Nephron (organoid): ENCODE data around the gene GDF15.

ENCODE experiments used
- H3K27ac Mint-ChIP-seq, 3 experiments: 2 replicates each; pipeline ENCODE4 v1.8.0; 2020; ENCODE audit warnings: mixed read lengths in 3 of 3, mild to moderate bottlenecking in 2 of 3, moderate library complexity in 1 of 3
- H3K27me3 Mint-ChIP-seq: 2 replicates; pipeline ENCODE4 v1.8.0; 2021; ENCODE audit warnings: low read depth, mild to moderate bottlenecking, moderate library complexity, mixed read lengths
- H3K36me3 Mint-ChIP-seq: 2 replicates; pipeline ENCODE4 v1.8.0; 2020; ENCODE audit warnings: low read depth, mixed read lengths
- H3K4me1 Mint-ChIP-seq: 2 replicates; pipeline ENCODE4 v1.8.0; 2020; ENCODE audit warnings: mixed read lengths
- H3K4me3 Mint-ChIP-seq, 3 experiments: 2 replicates each; pipeline ENCODE4 v1.8.0; 2020; ENCODE audit warnings: mild to moderate bottlenecking in 3 of 3, mixed read lengths in 3 of 3, moderate library complexity in 2 of 3
- H3K9me3 Mint-ChIP-seq: 2 replicates; pipeline ENCODE4 v1.8.0; 2020; ENCODE audit warnings: mixed read lengths
- TF ChIP-seq, protein P1 (sequence below), 3 experiments: fragments of 200-600 bp; sonication (generic); IDR thresholded peaks; one replicate each; pipeline ENCODE4 v1.5.0; 2021; ENCODE audit warnings: antibody characterized with exemption in 3 of 3; ENCODE audit not compliant: unreplicated experiment in 3 of 3

GDF15 gene

DNA sequence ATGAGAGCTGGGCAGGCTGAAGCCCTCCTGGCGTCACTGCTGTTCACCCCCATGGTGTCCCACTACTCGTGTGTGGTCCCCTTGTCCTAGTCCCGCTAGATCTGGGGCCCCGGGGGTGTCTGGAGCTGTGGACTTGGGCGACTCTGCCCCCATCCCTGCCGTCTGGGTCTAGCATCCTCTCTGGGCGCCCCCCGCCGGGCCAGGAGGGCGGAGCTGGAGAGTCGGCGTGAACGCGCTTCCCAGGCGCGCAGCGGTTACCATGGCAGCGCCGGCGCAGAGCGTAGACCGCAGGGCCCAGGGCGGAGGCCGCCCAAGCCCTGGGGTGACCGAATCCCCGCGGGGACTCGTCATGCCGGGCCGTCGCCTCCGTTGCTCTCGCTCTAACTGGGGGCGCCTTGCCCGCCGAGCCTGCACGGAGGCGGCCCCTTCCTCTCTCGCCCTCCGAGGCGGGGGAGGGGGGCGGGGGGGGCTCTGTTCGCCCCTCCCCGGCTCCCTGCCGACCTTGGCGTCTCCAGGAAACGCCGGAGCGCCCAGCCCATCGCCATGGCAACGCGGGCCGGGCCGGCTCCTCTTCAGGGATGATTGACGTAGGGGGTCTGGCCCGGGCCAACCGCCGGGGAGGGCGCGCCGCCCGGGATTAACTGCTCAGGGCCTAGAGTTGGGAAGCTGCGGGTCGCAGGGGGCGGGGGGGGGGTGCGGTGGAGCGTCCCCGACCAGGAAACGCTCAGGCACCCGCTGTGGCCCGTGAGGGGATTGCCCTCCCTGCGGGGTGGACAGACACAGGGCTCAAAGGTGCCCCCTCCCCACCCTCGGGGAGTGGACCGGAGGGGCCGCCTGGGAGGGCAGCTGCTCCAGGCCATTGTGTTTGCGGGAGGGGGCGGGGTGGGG is 43.1 kb downstream of the GDF15 start:
- peak overlapping the region in 2 of 3 experiments; percentile 26 to 50 for H3K4me3 Mint-ChIP-seq
- H3K27me3 Mint-ChIP-seq: no peaks in the 10 kb centered on the region
- no peaks in the 10 kb centered on the region for H3K36me3 Mint-ChIP-seq
- TF ChIP-seq, protein P1, sequence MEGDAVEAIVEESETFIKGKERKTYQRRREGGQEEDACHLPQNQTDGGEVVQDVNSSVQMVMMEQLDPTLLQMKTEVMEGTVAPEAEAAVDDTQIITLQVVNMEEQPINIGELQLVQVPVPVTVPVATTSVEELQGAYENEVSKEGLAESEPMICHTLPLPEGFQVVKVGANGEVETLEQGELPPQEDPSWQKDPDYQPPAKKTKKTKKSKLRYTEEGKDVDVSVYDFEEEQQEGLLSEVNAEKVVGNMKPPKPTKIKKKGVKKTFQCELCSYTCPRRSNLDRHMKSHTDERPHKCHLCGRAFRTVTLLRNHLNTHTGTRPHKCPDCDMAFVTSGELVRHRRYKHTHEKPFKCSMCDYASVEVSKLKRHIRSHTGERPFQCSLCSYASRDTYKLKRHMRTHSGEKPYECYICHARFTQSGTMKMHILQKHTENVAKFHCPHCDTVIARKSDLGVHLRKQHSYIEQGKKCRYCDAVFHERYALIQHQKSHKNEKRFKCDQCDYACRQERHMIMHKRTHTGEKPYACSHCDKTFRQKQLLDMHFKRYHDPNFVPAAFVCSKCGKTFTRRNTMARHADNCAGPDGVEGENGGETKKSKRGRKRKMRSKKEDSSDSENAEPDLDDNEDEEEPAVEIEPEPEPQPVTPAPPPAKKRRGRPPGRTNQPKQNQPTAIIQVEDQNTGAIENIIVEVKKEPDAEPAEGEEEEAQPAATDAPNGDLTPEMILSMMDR (IDR thresholded peaks at IDR 0.05; ENCODE audit: unreplicated experiment in 3 of 3): no peak
- no peaks in the 10 kb centered on the region for H3K9me3 Mint-ChIP-seq
- H3K4me1 Mint-ChIP-seq: peaks cover 24% of the 10 kb centered on the region
- peak overlapping the region in 1 of 3 experiments; percentile 69 for H3K27ac Mint-ChIP-seq

GRCh38 chr19:18429717-18430416 is 43.9 kb downstream of the GDF15 start:
- Mint-ChIP-seq H3K4me3 (peak overlapping the region in 2 of 3 experiments; percentile 8 to 36), H3K27me3 (no peaks in the 10 kb centered on the region), H3K9me3 (no peaks in the 10 kb centered on the region), H3K27ac (peak overlapping the region in 2 of 3 experiments; percentile 63 to 68), H3K4me1 (peaks cover 29% of the 10 kb centered on the region), H3K36me3 (no peaks in the 10 kb centered on the region)
- TF ChIP-seq, protein P1 (IDR thresholded peaks at IDR 0.05; ENCODE audit: unreplicated experiment in 3 of 3): no peak

- Mint-ChIP-seq H3K4me3 (peak overlapping the region; percentile 57 to 73 (median 66)), H3K36me3 (no peaks in the 10 kb centered on the region), H3K27ac (peak overlapping the region in 2 of 3 experiments; percentile 63 to 68), H3K9me3 (no peaks in the 10 kb centered on the region), H3K4me1 (peaks cover 25% of the 10 kb centered on the region), H3K27me3 (no peaks in the 10 kb centered on the region)
- TF ChIP-seq, protein P1 (IDR thresholded peaks at IDR 0.05; ENCODE audit: unreplicated experiment in 3 of 3): no peak
These were observed 44.6 kb downstream of the GDF15 start for GRCh38 chr19:18430417-18431144.

GRCh38 chr19:18431351-18432197 is 45.6 kb downstream of the GDF15 start:
- Mint-ChIP-seq H3K36me3 (no peaks in the 10 kb centered on the region), H3K27me3 (no peaks in the 10 kb centered on the region), H3K9me3 (no peaks in the 10 kb centered on the region), H3K27ac (peak overlapping the region; percentile 72 to 77 (median 76)), H3K4me1 (peaks cover 25% of the 10 kb centered on the region), H3K4me3 (peak overlapping the region in 2 of 3 experiments; percentile 71)
- TF ChIP-seq, protein P1 (IDR thresholded peaks at IDR 0.05; ENCODE audit: unreplicated experiment in 3 of 3): no peak
